Putamen (tissue), 1 donor: ENCODE results near the gene CLEC17A.
"Not testable (repeated sequence)": the region's sequence is repeated elsewhere in the genome, so short reads cannot be mapped to it uniquely, and the experiment has no call there.

Experiments
- DNase-seq: peaks from one replicate; pipeline ENCODE4 v3.0.0-alpha.2; 2016; ENCODE audit warnings: low spot score

Gene CLEC17A

DNA sequence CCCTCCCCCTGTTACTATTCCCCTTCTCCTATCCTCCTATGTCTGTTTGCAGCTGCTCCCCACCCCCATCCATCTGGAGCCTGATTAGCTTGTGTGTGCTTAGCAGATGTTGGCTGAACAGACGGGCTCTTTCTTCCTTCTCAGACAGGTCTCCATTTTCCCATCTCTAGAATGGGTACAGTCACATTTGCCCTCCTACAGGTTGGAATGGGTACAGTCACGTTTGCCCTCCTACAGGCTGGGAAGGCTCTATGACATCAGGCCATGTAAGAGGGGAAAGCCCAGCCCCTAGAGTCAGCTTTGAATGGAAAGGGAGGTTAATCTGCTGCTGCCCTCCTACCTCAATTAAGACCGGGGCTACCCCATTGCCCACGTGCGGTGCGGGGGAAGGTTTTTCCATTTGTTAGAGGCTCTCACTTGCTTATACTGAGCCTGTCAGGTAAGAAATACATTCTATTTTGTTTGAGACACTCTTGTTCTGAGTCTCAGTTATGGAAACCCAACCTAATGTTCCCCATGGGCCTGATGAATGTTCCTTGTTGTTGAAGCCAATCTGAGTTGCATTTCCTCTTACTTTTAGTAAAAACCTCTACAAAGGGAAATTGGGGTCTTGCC, 2.2 kb upstream of the CLEC17A start:
- no peak for DNase-seq

DNA sequence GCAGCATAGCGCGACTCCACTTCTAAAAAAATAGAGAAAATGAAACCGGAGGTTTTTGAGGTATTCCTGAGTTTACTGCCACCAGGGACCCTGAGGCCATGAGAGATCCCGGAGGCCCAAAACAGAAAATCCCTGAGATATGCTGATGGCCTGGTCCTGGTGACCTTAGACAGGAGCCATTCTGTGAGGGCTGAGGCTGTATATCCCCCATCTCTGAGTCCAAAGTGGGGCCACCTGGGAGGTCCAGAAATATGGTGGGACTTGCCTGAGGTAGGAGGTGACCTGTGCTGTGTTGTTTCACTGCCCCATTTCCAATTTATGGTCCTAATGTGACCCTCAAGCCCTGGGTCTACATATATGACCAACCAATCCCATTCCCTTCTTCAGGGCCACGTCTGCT, 1.5 kb downstream of the CLEC17A start:
- DNase-seq = not testable (repeated sequence)

GRCh38 chr19:14585187-14585586, 2.3 kb downstream of the CLEC17A start:
- not testable (repeated sequence) for DNase-seq

GRCh38 chr19:14589433-14589832, 6.5 kb downstream of the CLEC17A start:
- DNase-seq = not testable (repeated sequence)

DNA sequence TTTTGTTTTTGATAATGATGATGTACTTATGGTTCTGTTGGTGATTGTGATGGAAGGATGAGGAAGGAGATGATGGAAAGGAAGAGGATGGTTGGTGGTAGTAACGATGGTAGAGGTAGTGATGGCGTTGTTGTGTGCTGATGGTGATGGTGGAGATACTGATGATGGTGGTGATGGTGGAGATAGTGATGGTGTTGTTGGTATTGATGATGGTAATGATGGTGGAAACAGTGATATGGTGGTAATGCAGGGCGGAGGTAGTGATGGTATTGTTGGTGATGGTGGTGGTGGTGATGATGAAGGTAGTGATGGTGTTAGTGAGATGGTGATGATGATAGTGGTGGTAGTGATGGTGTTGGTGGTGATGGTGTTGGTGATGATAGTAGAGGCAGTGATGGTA, 12.7 kb downstream of the CLEC17A start:
- DNase-seq = no peak

DNA sequence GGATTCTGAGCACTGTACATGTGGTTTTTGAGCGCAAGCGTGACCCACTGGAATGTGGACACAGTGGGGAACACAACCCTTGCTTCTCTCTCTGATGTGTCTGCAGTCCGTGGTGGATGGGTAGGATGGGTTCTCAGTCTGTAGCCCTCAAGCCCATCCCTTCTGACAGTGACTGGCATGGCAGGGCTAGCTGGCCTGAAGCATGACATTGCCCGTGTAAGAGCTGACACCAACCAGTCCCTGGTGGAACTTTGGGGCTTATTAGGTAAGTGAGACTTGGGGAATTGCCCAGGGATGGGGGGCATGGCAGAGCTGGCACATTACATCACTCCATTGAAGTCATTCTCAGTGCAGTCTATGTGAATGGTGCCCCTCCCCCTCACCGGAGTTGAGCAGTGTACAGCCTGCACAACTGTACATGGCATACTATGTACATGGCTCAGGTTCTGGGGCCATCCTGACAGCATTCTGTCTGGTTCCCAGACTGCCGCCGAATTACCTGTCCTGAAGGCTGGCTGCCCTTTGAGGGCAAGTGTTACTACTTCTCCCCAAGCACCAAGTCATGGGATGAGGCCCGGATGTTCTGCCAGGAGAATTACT, 16.8 kb downstream of the CLEC17A start:
- no peak for DNase-seq

- DNase-seq = no peak
Measured at GRCh38 chr19:14603990-14604387, 21.1 kb downstream of the CLEC17A start.

- DNase-seq = no peak
Measured at GRCh38 chr19:14606627-14607026, 23.7 kb downstream of the CLEC17A start.

DNA sequence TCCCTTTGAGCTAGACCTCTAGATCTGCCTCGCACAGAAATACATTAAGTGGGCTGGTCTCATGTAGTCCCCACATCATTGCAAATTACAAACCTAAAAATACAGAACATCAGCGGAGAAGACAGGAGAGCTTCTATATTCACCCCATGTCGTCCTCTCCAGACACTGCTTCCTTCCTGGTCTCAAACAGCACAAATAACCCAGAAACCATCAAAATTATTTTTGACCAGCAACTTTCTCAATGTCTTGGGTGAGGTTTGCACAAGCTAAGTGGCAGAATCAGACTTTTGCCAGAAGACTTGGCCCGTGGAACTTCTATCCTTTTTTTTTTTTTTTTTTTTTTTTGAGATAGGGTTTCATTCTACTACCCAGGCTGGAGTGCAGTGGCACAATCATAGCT, 28.2 kb downstream of the CLEC17A start:
- DNase-seq = peak; percentile 6

DNA sequence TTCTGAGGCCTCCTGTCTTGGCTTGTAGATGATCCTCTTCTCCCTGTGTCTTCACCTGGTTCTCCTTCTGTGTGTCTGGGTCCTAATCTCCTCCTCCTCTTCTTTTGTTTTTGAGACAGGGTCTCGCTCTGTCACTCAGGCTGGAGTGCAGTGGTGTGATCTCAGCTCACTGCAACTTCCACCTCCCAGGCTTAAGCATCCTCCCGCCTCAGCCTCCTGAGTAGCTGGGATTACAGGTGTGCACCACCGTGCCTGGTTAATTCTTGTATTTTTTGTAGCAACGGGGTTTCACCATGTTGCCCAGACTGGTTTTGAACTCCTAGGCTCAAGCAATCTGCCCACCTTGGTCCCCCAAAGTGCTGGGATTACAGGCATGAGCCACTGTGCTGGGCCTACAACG, 29.4 kb downstream of the CLEC17A start:
- not testable (repeated sequence) for DNase-seq

- no peak for DNase-seq
Measured at GRCh38 chr19:14612657-14613056, 29.8 kb downstream of the CLEC17A start.

- not testable (repeated sequence) for DNase-seq
Measured at GRCh38 chr19:14613399-14614098, 30.7 kb downstream of the CLEC17A start.

- DNase-seq = no peak
Measured at GRCh38 chr19:14614099-14614412, 31.2 kb downstream of the CLEC17A start.

DNA sequence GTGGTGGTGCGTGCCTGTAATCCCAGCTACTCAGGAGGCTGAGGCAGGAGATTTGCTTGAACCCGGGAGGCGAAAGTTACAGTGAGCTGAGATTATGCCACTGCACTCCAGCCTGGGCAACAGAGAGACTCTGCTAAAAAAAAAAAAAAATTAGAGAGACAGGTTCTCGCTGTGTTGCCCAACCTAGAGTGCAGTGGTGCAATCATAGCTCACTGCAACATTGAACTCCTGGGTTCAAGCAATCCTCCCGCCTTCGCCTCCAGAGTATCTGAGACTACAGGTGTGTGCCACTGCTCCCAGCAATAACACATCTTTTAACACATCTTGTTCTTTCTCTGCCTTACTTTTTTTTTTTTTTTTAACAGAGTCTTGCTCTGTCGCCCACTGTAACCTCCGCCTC, 32.7 kb downstream of the CLEC17A start:
- DNase-seq = no peak

DNA sequence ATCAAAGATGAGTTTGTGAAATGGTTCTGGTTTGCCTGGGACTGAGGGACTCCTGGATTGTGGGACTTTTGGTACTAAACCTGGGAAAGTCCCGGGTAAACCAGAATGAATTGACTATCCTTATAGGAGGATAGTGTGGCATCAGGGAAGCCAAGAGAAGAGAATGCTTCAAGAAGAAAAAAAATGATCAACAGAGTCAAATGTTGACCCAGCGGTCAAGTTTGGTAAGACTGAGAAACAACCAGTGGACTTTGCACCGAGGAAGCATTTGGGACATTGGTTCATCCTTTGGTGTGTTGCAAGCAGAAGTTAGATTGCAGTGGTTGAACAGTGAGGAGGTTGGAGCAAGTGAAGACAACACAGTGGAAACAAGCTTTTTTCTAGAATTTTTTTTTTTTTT, 33.5 kb downstream of the CLEC17A start:
- no peak for DNase-seq

- DNase-seq = no peak
Measured at GRCh38 chr19:14619404-14619803, 36.5 kb downstream of the CLEC17A start.

DNA sequence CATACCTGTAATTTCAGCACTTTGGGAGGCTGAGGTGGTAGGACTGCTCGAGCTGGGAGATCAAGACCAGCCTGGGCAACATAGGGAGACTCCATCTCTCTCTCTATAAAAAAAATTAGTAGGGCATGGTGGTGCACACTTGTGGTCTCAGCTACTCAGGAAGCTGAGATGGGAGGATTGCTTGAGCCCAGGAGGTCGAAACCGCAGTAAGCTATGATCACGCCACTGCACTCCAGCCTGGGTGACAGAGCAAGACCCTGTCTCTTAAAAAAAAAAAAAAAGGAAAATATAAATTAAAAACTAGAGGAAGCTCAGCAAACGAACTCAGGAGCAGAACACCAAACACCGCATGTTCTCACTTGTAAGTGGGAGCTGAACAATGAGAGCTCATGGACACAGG, 41.6 kb downstream of the CLEC17A start:
- not testable (repeated sequence) for DNase-seq

DNA sequence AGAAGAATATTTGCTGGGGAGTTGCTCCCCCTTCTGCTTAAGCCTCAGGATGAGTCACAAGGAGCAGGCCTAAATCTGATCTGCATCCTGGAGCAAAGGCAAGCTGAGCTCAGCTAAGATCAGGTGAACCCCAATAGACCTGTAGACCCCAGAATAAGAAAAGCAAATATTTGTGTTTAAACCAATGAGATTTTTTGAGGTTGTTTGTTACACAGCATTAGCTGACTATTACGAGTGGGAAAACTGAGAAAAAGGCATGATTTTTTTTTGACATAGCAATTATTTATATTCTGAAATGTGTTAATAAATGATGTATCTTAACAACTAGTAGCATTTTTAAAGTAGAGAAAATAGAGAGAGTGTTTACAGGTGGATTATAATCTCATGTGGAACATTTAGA, 46.7 kb downstream of the CLEC17A start:
- no peak for DNase-seq

GRCh38 chr19:14632286-14632685, 49.4 kb downstream of the CLEC17A start:
- no peak for DNase-seq

DNA sequence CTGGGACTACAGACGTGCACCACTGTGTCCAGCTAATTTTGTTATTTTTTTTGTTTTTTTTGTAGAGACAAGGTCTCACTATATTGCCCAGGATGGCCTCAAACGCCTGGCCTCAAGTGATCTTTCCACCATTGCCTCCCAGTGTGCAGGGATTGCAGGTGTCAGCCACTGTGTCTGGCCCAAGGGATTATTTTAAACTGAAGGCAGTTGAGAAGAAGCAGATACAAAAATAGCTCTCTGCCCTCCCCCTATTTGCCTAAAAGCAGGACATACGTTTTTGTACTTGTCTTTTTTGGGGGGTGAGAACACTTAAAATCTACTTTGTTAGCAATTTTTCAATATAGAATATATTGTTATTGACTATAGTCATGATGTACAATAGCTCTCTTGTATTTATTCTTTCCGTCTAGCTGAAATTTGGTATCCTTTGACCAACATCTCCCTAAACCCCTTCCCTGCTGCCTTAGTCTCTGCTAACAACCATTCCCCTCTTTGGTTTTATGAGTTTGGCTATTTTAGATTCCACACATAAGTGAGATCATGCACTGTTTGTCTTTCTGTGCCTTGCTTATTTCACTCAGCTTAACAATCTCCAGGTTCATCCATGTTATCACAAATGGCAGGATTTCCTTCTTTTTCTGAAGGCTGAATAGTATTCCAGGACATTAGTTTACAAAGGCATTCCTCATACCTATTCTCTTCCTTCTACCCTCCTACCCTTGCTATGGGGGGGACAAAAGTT, 56.8 kb downstream of the CLEC17A start:
- no peak for DNase-seq

GRCh38 chr19:14648506-14648905, 65.6 kb downstream of the CLEC17A start:
- no peak for DNase-seq

DNA sequence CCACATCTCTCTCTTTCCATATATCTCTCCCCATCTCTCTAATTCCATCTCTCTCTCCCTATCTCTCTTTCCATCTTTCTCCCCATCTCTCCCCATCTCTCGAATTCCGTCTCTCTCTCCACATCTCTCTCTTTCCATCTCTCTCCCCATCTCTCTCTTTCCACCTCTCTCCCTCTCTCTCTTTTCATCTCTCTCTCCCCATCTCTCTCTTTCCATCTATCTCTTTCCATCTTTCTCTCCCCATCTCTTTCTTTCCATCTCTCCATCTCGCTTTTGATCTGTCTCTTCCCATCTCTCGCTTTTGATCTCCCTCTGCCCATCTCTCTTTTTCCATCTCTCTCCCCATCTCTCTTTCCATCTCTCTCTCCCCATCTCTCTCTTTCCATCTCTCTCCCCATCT, 66.1 kb downstream of the CLEC17A start:
- DNase-seq = no peak

DNA sequence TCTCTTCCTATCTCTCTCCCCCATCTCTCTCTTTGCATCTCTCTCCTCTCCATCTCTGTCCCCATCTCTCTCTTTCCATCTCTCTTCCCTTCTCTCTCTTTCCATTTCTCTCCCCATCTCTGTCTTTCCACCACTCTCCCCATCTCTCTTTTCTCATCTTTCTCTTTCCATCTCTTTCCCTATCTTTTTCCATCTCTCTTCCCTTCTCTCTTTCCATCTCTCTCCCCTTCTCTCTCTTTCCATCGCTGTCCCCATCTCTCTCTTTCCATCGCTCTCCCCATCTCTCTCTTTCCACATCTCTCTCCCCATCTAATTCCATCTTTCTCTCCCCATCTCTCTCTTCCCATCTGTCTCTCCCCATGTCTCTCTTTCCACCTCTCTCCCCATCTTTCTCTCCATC, 67.3 kb downstream of the CLEC17A start:
- DNase-seq = no peak
